Activated CD4-positive, CD25-positive, alpha-beta regulatory T cell (primary cell): Measurements from ENCODE around the gene R3HDM2.

Experiments
- DNase-seq, 4 experiments: peaks; one replicate each; lab custom pipeline; 2025; lab: John Stamatoyannopoulos, UW

Gene R3HDM2

GRCh38 chr12:57467212-57467874 lies 36.5 kb upstream of the R3HDM2 start:
- no peak for DNase-seq

DNA sequence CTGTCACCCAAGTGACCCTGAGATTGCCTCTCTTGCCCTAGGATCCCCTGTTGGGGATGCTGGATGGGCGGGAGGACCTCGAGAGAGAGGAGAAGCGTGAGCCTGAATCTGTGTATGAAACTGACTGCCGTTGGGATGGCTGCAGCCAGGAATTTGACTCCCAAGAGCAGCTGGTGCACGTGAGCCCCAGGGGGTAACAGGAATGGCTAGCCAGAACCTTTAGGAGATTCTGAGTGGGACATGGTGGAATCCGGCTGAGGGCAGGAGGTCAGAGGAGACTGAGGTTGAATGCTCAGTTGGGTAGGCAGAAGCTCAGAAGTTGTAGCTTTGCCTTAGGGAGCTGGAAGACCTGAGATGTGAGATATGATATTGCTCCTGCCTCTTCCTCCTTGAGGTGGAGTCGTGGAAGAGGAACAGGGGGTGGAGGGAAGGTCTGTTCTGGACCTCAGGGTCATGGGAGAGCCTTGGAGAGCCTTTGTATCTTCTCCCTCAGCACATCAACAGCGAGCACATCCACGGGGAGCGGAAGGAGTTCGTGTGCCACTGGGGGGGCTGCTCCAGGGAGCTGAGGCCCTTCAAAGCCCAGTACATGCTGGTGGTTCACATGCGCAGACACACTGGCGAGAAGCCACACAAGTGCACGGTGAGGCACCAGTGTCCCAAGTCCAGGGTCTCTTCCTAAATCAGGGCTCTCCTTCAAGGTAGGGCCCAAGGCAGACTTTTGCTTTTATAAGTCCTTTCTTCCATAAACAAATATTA lies 35.1 kb upstream of the R3HDM2 start:
- DNase-seq, result no peak

DNA sequence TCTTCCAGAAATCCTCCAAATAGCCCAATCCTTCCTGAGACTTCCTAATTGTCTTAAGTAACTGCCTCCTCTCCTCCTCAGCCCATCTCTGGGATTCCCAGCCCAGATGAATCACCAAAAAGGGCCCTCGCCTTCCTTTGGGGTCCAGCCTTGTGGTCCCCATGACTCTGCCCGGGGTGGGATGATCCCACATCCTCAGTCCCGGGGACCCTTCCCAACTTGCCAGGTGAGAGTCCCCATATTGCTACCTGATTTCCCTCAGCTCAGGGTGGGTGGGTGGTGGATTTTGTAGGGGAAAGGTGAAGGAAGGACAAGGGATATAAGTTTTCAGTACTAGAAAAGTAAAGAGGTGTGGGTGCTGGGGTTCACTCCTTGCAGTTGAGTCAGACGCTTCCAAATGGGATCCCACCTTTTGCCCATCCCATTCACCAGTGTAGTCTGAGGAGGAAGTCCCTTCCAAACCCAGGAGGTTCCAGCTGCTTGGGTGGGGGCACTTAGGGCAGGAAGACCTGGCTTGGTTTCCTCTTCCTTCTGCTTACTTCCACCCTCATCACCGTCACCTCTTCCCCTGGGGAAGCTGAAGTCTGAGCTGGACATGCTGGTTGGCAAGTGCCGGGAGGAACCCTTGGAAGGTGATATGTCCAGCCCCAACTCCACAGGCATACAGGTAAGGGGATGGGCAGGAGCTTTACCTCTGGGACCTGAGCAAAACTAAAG lies 34.3 kb upstream of the R3HDM2 start:
- no peak for DNase-seq

DNA sequence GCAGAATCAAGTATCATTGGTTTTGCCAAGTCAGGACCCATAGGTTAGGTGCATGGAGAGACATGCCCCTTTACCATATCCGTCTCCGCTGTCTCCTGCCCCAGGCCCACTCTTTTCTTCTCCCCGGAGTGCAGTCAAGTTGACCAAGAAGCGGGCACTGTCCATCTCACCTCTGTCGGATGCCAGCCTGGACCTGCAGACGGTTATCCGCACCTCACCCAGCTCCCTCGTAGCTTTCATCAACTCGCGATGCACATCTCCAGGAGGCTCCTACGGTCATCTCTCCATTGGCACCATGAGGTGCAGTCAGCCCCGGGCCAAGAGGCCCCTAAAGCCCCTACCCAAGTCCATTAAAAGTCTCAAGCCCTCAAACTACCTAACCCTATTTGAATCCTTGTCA lies 33.7 kb upstream of the R3HDM2 start:
- DNase-seq, result no peak

- no peak for DNase-seq
These were observed 32.0 kb upstream of the R3HDM2 start for GRCh38 chr12:57462912-57463253.

- peak; percentile 74 to 86 (median 78) for DNase-seq
These were observed 31.5 kb upstream of the R3HDM2 start for GRCh38 chr12:57462251-57462911.

GRCh38 chr12:57461917-57462250 lies 31.0 kb upstream of the R3HDM2 start:
- DNase-seq, result no peak

DNA sequence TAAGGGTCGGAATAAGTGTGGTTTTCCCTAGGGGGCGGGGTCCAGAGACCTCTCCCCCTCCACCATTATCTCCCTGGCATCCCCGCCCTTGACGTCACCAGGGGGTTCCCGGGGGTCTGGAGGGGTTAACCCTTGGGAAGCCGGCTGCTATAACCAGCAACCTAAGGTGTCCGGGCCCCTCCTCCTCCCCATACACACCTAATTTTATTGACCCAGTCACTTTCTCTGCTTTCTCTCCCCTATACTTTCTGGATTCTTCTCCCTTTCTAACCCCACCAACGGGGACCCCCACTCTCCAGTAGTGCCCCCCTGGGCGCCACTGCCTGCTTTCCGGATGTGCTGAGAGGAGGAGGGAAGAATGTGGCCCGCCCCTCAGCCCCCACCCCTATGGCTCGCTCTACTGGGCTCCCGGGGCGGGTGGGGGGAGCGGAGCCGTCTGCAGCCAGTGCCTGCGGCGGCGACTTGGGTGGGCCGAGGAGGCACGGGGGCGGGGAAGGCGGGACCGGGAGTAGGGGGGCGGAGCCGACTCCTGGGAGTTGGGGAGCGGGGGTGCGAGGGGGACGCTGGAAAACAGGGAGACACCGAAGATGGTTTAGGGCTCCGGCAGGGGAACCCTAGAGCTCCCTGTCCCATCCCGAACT lies 30.6 kb upstream of the R3HDM2 start:
- no peak for DNase-seq

DNA sequence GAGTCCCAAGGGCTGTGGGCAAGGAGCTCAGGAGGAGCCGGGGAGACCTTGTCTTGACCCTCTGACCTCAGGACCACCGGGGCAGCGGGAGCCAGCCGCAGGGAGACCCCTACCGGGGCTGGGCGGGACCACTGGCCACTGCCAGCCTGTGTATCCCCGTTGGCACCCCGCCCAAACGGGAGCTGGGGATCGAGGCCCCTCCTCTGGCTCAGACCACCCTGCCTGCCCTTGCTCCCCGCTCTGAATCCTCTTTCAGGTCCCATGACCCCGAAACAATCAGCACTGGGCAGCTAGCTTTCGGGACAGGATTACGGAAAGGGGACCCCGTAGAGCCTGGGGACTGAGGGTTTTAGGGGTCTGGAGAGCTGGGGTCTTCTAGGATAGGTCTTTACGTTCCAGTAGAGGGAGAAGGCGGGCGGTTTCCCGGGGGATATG lies 30.0 kb upstream of the R3HDM2 start:
- no peak for DNase-seq

- DNase-seq, result no peak
These were observed 29.6 kb upstream of the R3HDM2 start for GRCh38 chr12:57460468-57460784.

DNA sequence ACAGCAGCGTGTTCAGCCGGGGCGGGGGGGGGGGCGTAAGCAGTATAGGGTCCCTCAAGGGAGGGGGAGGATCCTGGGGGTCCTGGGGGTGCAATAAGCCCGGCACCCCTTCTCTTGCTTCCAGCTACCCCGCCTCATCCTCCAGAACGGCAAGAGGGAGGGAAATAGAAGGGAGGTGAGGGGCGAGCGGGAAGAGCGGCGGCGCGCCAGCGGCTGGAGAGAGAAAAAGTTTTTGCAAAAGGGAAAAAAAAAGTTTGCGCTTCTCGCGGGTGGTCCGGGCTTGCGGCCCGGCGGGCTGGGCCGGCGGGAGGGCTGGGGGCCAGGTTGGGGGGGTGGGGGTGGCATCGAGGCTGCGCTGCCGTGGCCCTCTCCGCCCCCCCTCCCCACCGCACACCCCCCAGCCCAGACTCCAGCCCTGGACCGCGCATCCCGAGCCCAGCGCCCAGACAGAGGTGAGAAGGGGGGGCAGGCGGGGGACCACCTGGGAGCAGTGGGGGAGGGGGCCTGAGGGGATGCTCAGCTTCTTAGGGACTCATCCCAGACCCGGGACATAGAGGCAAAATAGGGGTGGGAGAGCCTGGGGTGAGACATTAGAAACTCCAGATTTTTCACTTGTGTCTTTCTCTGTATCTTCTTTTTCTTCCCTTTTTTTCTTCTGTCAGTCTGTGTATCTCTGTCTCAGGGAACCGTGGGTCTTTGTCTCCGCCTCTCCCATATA lies 29.1 kb upstream of the R3HDM2 start, which contains the start of gene GLI1:
TSS of gene GLI1 (plus strand) at position 36 of the 718 bp plus-strand sequence. CDS start 3,907 bp downstream, outside the sequence.
- peak in 1 of 4 experiments; percentile 22 for DNase-seq

DNA sequence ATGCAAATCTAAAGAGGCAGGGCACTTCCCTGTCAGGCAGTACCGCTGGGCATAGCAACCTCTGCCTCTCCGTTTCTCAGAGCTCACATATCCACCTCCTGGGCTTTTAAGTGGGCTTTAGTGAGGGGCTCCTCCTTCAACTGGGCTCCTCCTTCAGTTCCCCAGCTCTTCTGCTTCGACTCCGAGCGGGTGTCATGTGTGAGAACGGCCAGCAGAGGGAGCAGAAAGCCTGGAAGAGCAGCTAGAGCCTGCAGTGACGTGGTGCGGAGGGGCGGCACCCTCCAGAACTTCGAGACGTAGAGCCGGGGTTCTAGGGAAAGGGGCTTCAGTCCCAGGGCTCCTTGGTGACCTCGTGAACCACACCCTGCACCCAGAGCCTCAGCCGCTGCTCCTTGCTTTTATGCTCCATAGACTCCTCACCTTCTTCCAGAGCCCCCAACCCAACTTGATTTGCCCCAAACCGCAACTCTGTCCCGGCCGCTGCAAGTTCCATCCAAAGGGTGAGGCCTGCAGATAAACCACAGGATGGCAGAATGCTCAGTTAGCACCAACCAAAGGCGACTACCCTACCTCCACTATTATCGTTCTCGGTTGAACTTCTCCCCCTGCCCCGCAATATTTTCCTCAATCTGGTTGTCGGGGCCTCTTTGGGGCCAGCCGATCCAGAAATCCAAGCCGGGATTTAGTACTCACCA lies 28.4 kb upstream of the R3HDM2 start:
- DNase-seq, result peak; percentile 79 to 89 (median 84)

DNA sequence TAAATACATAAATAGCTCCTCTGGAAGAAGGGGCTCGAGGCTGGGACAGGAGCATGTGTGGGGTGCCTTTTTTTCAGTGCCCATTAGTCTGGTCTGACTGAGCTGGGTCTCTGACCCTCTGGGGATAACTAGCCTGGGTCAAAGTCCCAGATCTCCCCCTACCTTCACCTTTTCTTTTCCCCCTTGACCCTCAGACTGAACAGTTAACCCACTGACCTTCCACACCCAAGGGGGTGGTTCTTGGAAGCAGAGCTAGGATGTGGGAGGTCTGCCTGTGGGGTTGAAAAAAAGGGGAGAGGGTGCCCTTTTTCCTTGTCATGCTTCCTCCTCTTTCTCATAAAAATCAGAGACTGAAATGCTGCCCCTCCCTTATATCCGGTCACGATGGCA lies 27.8 kb upstream of the R3HDM2 start:
- no peak for DNase-seq

DNA sequence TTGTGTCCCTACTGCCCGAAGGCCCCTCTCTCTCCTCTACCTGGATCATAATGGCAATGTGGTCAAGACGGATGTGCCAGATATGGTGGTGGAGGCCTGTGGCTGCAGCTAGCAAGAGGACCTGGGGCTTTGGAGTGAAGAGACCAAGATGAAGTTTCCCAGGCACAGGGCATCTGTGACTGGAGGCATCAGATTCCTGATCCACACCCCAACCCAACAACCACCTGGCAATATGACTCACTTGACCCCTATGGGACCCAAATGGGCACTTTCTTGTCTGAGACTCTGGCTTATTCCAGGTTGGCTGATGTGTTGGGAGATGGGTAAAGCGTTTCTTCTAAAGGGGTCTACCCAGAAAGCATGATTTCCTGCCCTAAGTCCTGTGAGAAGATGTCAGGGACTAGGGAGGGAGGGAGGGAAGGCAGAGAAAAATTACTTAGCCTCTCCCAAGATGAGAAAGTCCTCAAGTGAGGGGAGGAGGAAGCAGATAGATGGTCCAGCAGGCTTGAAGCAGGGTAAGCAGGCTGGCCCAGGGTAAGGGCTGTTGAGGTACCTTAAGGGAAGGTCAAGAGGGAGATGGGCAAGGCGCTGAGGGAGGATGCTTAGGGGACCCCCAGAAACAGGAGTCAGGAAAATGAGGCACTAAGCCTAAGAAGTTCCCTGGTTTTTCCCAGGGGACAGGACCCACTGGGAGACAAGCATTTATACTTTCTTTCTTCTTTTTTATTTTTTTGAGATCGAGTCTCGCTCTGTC lies 26.1 kb upstream of the R3HDM2 start:
- DNase-seq, result no peak

DNA sequence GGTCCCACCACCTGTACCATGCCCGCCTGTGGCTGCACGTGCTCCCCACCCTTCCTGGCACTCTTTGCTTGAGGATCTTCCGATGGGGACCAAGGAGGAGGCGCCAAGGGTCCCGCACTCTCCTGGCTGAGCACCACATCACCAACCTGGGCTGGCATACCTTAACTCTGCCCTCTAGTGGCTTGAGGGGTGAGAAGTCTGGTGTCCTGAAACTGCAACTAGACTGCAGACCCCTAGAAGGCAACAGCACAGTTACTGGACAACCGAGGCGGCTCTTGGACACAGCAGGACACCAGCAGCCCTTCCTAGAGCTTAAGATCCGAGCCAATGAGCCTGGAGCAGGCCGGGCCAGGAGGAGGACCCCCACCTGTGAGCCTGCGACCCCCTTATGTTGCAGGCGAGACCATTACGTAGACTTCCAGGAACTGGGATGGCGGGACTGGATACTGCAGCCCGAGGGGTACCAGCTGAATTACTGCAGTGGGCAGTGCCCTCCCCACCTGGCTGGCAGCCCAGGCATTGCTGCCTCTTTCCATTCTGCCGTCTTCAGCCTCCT lies 25.4 kb upstream of the R3HDM2 start:
- peak in 1 of 4 experiments; percentile 11 for DNase-seq

- DNase-seq, result no peak
These were observed 24.7 kb upstream of the R3HDM2 start for GRCh38 chr12:57455374-57456144.

DNA sequence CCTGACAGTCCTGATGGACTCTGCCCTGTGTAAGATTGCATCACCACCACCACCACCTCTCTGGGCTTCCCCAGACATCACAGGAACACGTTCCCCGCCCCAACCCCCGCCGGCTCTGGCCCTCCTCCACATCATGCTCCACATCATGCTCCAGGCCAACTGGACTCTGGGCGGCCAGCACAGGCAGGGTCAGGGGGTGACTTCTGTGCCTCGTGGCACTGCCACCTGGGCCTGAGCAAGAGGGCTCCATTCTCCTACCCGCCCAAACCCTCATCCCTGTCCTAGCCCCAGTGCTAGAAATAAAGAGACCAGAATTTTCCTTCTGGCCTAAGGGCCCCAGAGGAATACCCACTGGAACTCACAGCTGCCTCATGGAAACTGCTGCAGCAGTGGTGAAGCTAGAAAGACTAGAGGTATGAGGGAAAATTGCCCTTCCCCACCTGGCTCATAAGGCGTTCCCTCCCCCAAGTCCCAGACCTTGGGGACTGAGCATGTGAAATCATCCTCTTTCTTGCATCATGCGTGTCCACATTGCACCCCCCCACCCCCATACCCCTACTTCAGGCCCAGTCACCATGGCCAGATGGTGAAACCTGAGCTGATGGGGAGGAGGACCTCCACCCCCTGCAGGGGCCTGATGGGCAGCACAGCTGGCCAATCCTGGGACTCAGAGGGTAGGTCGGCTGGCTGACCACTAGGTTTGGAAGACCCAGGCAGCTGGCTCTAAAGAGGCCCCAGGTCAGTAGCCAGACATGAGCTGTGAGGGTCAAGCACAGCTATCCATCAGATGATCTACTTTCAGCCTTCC lies 23.9 kb upstream of the R3HDM2 start, which contains the start of gene INHBE:
TSS of gene INHBE (plus strand) at position 742 of the 808 bp plus-strand sequence. CDS start 230 bp downstream, outside the sequence.
- DNase-seq, result no peak

GRCh38 chr12:57454213-57454565 lies 23.3 kb upstream of the R3HDM2 start:
- DNase-seq, result no peak
